ENCODE measurements around the gene MACO1. TPM values are rescaled to one million over a fixed set of nuclear protein-coding genes. Genes with fewer than 3 reads are reported as not detected.

The MACO1 gene
- total RNA-seq, 6 donors from 2014 or later = 12.6 to 27.2 (median 16.9) TPM

DNA sequence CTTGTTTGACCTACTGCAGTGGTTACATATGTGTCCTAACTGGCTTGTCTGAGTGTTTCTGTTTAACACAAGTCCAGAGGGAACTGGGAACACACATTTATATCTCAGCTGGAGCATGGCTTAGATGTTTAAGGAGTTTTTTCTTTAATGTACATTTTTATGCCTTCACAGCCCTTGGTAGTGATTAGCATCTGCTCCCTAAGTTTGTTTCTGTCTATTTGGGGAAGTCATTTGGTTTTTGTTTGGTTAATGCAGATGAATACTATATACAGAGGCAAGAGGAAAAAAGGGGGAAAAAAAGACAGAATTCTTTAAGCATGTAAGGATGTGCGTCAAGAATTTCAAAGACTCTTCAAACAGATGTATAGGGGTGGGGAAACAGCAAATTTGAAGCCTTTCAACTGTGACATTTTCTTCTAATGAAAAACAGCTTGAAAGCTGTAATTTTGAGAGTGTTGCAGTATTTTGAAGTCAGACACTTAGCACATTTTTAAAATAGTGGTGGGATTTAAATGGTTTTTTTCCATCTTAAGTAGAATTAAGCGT lies 15.4 kb downstream of the MACO1 start:
- Histone ChIP-seq H3K36me3 (peaks cover 0 to 19% (median 4%) of the 10 kb centered on the region in 4 donors), H3K27ac (no peak overlapping the region), H3K27me3 (no peaks in the 10 kb centered on the region), H3K9me3 (no peaks in the 10 kb centered on the region), H3K4me1 (peaks cover 0 to 2% (median 0%) of the 10 kb centered on the region in 4 donors), H3K4me3 (no peak overlapping the region)
- no peak for TF ChIP-seq POLR2AphosphoS5 (IDR thresholded peaks at IDR 0.05)
- no peak for ATAC-seq (ENCODE audit: low FRiP score in 2 of 2)
- 74 to 83% methylated on average over 2 of the region's 2 CpGs for WGBS, 2 donors
- DNase-seq = no peak

DNA sequence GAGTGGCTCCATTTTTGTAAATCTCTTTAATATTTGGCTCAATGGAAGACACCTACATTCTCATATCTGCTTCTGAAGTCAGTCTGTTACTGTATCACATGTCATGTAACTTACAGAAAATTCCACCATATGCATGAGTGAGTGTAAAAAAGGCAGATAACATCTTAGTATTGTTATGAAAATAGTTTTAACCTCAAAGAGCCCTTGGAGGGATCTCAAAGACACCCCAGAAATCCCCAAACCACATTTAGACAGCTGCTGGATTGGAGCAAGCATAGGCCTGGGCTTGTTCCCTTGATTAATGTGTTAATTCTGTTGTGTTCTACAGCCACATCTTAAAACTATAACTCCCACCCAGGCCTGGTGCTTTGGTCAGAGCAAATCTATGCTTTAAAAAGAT lies 16.9 kb downstream of the MACO1 start:
- Histone ChIP-seq H3K9me3 (no peaks in the 10 kb centered on the region), H3K4me1 (no peaks in the 10 kb centered on the region), H3K27ac (no peak overlapping the region), H3K36me3 (peaks cover 0 to 19% (median 4%) of the 10 kb centered on the region in 4 donors), H3K4me3 (no peak overlapping the region), H3K27me3 (no peaks in the 10 kb centered on the region)
- ATAC-seq (ENCODE audit: low FRiP score in 2 of 2) (no peak), DNase-seq (no peak)
- TF ChIP-seq, protein P1, sequence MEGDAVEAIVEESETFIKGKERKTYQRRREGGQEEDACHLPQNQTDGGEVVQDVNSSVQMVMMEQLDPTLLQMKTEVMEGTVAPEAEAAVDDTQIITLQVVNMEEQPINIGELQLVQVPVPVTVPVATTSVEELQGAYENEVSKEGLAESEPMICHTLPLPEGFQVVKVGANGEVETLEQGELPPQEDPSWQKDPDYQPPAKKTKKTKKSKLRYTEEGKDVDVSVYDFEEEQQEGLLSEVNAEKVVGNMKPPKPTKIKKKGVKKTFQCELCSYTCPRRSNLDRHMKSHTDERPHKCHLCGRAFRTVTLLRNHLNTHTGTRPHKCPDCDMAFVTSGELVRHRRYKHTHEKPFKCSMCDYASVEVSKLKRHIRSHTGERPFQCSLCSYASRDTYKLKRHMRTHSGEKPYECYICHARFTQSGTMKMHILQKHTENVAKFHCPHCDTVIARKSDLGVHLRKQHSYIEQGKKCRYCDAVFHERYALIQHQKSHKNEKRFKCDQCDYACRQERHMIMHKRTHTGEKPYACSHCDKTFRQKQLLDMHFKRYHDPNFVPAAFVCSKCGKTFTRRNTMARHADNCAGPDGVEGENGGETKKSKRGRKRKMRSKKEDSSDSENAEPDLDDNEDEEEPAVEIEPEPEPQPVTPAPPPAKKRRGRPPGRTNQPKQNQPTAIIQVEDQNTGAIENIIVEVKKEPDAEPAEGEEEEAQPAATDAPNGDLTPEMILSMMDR (IDR thresholded peaks at IDR 0.05) = no peak
- TF ChIP-seq EP300 (IDR thresholded peaks at IDR 0.05) (no peak), POLR2AphosphoS5 (IDR thresholded peaks at IDR 0.05) (no peak), POLR2A (IDR thresholded peaks at IDR 0.05) (no peak)

DNA sequence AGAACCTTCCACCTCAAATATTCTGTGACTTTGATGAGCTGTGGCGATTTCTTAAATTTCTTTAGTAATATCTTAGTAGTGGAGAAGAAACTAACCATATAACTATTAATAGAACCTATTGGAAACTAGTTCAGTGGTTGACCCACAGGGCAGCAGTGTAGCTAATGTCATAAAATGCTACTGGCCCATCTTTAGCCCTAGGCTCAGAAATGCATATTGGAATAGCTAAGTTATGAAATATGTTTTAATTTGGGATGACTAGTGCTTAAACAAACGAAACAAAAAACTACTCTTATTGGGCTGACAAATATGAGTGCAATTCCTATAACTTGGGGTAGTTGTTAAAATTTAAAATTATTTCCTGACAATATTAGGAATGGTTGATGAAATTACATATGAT lies 20.2 kb downstream of the MACO1 start:
- DNase-seq (no peak), ATAC-seq (ENCODE audit: low FRiP score in 2 of 2) (no peak)
- no peaks in the 10 kb centered on the region for H3K9me3 ChIP-seq
- WGBS, 2 donors = 88 to 94% methylated on average over 2 of the region's 2 CpGs
- H3K27me3 ChIP-seq = no peaks in the 10 kb centered on the region
- no peak for TF ChIP-seq POLR2AphosphoS5 (IDR thresholded peaks at IDR 0.05)
- H3K4me3 ChIP-seq = no peak overlapping the region
- no peaks in the 10 kb centered on the region for H3K4me1 ChIP-seq
- H3K27ac ChIP-seq = no peak overlapping the region
- H3K36me3 ChIP-seq = peaks cover 0 to 29% (median 6%) of the 10 kb centered on the region in 4 donors

DNA sequence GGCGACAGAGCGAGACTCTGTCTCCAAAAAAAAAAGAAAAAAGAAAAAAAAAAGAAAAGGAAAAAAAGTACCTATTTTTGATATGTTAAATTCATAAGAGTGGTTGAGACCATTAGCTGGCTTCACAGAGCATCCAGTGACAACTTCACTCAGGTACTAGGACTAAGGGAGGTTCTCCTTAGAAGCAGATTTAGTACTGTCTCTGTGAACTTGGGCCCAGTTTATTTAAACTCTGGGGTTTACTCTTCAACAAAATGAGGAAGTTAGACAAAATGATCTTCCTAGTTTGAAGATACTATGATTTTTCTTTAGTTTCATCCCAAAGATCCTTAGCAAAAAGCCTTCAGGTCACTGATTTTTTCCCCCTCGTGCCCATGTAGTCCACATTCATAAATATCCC lies 21.2 kb downstream of the MACO1 start:
- H3K36me3 ChIP-seq = peaks cover 0 to 38% (median 7%) of the 10 kb centered on the region in 4 donors
- H3K9me3 ChIP-seq = no peaks in the 10 kb centered on the region
- no peak overlapping the region for H3K4me3 ChIP-seq
- ATAC-seq (ENCODE audit: low FRiP score in 2 of 2) = no peak
- no peak for DNase-seq
- H3K27me3 ChIP-seq = no peaks in the 10 kb centered on the region
- WGBS, 2 donors = 95% methylated on average over 3 of the region's 3 CpGs
- TF ChIP-seq EP300 (IDR thresholded peaks at IDR 0.05) (no peak), POLR2AphosphoS5 (IDR thresholded peaks at IDR 0.05) (no peak), POLR2A (IDR thresholded peaks at IDR 0.05) (no peak)
- TF ChIP-seq, protein P1 (IDR thresholded peaks at IDR 0.05) = no peak
- H3K4me1 ChIP-seq = no peaks in the 10 kb centered on the region
- no peak overlapping the region for H3K27ac ChIP-seq

DNA sequence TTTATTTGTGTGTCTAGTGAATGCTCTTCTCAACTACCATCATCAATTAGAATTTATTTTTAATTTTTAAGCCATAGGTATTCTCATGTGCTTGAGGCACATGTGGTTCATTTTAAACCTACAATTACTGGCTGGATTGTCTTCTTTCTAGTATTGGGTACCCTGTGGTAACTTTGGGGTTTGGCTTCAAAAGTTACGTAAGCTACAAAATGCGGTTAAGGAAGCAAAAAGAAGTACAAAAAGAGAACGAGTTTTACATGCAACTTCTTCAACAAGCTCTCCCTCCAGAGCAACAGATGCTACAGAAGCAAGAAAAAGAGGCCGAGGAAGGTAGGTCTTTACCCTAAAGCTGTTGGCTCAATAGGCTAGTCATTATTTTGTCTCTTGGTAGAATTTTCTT lies 25.8 kb downstream of the MACO1 start:
- WGBS, 2 donors = 68 to 77% methylated on average over 4 of the region's 4 CpGs
- TF ChIP-seq EP300 (IDR thresholded peaks at IDR 0.05) (no peak), POLR2A (IDR thresholded peaks at IDR 0.05) (no peak), POLR2AphosphoS5 (IDR thresholded peaks at IDR 0.05) (no peak)
- TF ChIP-seq, protein P1 (IDR thresholded peaks at IDR 0.05) = no peak

More for the DNA sequence above, 25.8 kb downstream of the MACO1 start:
- Histone ChIP-seq H3K4me3 (no peak overlapping the region), H3K36me3 (peaks cover 0 to 58% (median 12%) of the 10 kb centered on the region in 4 donors), H3K4me1 (no peaks in the 10 kb centered on the region), H3K27ac (no peak overlapping the region), H3K27me3 (no peaks in the 10 kb centered on the region), H3K9me3 (no peaks in the 10 kb centered on the region)
- no peak for DNase-seq
- ATAC-seq (ENCODE audit: low FRiP score in 2 of 2) = no peak

Measured in upper lobe of left lung (tissue), 6 donors.